Lower leg skin (tissue), 4 donors: ENCODE results near the gene CELF2. TPM values are rescaled to one million over a fixed set of nuclear protein-coding genes. Genes with fewer than 3 reads are reported as not detected.
"Not testable (repeated sequence)": the region's sequence is repeated elsewhere in the genome, so short reads cannot be mapped to it uniquely, and the experiment has no call there.

ENCODE experiments used
- DNase-seq, 2 donors: peaks; one replicate each; pipeline ENCODE4 v3.0.0-alpha.2; 2019; ENCODE audit warnings: low spot score in 2 of 2
- H3K4me3 ChIP-seq: fragments of 200-600 bp; sonication (generic); 2 replicates; pipeline ENCODE4 v1.5.1; 2017; ENCODE audit warnings: mild to moderate bottlenecking, low read depth; ENCODE audit not compliant: poor library complexity, severe bottlenecking
- POLR2A ChIP-seq, 2 donors: fragments of 450-650 bp; IDR thresholded peaks; one replicate each; pipeline ENCODE4 v1.6.1; 2016 to 2017; ENCODE audit warnings: antibody characterized with exemption in 2 of 2, mild to moderate bottlenecking in 1 of 2, moderate library complexity in 1 of 2
- WGBS, 2 donors: methylation state at CpG; one replicate each; pipeline ENCODE4 v1.1.5; 2018; 5-methylcytosine and 5-hydroxymethylcytosine counted together
- intact Hi-C: fragments of 100-400 bp; cut with DNase I; formaldehyde crosslinking; loops from one replicate; pipeline ENCODE4 v1.15.0; 2023; ENCODE audit warnings: low total_unique reads
- total RNA-seq, 4 donors: library from RNA; depleted of rRNA; stranded (reverse); fragments of >200 nt; gene quantifications; one replicate each; pipeline ENCODE4 v1.1.0, GENCODE V29; 2016
- TF ChIP-seq, protein P1 (sequence below), 3 donors: fragments of 450-650 bp; IDR thresholded peaks; one replicate each; pipeline ENCODE4 v1.5.1; 2016; ENCODE audit warnings: antibody characterized with exemption in 3 of 3, mild to moderate bottlenecking in 3 of 3, moderate library complexity in 2 of 3

Gene CELF2
- total RNA-seq, 4 donors from 2014 or later = 16.9 to 39.9 (median 20.7) TPM

DNA sequence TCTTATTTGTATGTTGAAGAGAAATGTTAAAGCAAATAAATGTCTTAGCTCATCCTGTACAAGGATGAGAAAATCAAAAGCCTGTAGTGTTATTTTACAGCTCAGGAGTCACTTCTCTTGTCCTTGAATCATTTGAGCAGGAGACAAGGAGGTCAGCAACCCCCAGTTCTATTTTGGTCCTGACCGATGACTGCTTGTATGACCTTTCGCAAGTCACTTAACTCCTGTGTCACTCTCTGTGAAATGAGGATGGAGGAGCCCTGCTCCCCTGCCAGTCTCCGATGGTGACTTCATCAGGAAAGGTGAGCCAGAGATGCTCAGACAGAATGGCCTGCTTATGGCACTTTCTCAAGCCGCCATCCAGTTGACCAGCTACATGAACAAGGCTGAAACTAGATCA lies 101.0 kb downstream of the CELF2 start:
- no peak overlapping the region for H3K4me3 ChIP-seq
- intact Hi-C loops = no loop called here
- 93 to 100% methylated on average over 4 of the region's 4 CpGs for WGBS, 2 donors
- TF ChIP-seq, protein P1, sequence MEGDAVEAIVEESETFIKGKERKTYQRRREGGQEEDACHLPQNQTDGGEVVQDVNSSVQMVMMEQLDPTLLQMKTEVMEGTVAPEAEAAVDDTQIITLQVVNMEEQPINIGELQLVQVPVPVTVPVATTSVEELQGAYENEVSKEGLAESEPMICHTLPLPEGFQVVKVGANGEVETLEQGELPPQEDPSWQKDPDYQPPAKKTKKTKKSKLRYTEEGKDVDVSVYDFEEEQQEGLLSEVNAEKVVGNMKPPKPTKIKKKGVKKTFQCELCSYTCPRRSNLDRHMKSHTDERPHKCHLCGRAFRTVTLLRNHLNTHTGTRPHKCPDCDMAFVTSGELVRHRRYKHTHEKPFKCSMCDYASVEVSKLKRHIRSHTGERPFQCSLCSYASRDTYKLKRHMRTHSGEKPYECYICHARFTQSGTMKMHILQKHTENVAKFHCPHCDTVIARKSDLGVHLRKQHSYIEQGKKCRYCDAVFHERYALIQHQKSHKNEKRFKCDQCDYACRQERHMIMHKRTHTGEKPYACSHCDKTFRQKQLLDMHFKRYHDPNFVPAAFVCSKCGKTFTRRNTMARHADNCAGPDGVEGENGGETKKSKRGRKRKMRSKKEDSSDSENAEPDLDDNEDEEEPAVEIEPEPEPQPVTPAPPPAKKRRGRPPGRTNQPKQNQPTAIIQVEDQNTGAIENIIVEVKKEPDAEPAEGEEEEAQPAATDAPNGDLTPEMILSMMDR (IDR thresholded peaks at IDR 0.05) = no peak
- no peak for TF ChIP-seq POLR2A (IDR thresholded peaks at IDR 0.05)
- no peak for DNase-seq

DNA sequence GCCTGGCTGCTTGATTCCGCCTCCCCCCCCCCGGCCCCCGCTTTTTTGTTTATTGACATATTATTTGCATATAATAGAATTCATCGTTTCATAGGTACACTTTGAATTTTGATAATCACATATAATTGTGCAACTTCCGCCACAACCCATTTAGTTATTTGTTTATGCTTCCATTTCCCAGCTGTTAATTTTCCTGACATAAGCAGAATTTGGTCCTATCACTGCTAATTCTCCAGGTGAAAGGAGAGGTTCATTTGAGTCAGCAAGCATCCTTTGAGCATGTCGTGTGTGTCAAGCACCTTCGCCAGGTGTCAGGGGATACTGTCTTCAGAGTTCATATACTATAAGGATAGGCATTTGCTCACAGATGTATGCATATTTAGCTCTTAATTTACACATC lies 102.2 kb downstream of the CELF2 start:
- no peak for TF ChIP-seq POLR2A (IDR thresholded peaks at IDR 0.05)
- TF ChIP-seq, protein P1 (IDR thresholded peaks at IDR 0.05) = no peak
- H3K4me3 ChIP-seq = no peak overlapping the region
- 87 to 91% methylated on average over 7 of the region's 7 CpGs for WGBS, 2 donors
- intact Hi-C loops = no loop called here
- no peak for DNase-seq

DNA sequence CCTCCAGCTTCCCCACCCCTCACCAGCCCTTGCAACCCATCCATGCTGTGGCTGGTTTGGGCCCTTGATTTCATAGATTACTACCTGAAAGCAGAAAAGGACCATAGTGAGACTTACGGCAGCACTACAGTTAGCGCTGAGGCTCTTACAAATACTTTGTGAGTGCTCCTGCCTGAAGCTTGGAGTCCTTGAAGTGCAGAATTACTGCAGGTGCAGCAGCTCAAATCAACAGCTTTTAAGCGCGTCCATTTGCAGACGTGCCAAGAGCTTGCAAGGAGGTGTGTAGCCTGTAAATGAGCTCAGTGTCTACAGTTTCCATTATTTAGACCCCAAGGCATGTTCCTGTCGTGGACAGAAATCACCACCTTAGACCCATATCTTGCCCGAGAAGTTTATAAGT lies 103.0 kb downstream of the CELF2 start:
- 78 to 87% methylated on average over 7 of the region's 7 CpGs for WGBS, 2 donors
- intact Hi-C loops = no loop called here
- DNase-seq = no peak
- H3K4me3 ChIP-seq = no peak overlapping the region
- TF ChIP-seq POLR2A (IDR thresholded peaks at IDR 0.05) = no peak
- TF ChIP-seq, protein P1 (IDR thresholded peaks at IDR 0.05) = no peak

DNA sequence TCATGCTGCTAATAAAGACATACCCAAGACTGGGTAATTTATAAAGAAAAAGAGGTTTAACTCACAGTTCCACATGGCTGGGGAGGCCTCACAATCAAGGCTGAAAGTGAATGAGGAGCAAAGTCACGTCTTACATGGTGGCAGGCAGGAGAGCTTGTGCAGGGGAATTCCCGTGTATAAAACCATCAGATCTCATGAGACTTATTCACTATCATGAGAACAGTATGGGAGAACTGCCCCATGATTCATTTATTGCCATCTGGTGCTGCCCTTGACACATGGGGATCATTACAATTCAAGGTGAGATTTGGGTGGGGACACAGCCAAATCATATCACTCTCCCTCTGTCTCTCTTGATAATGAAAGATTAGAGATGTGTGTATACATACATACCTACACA lies 106.2 kb downstream of the CELF2 start:
- H3K4me3 ChIP-seq, intact Hi-C loops, DNase-seq: not testable (repeated sequence)
- WGBS, 2 donors = 26 to 66% methylated on average over 2 of the region's 2 CpGs

DNA sequence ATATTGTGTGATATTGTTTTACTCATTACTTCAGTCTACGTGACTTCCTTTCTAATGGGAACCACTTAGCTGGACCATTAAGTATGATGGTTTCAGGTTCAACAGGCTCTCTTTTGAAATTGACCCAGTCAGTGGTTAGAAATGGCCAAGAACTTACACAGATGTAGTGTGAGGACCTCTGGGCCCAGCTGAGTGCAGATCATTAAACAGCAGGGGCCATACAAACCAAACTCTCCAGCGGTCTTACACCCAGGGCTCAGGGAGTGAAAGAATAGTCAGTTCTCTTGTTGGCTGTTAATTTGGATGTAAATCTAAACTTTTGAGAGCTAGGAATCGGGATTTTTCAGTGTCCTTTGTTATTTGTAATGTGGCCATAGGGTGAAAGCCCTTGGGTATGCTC lies 107.3 kb downstream of the CELF2 start:
- WGBS, 2 donors = 89 to 91% methylated on average over 3 of the region's 3 CpGs
- TF ChIP-seq, protein P1 (IDR thresholded peaks at IDR 0.05) = no peak
- TF ChIP-seq POLR2A (IDR thresholded peaks at IDR 0.05) = no peak
- intact Hi-C loops = no loop called here
- no peak overlapping the region for H3K4me3 ChIP-seq
- DNase-seq = no peak

DNA sequence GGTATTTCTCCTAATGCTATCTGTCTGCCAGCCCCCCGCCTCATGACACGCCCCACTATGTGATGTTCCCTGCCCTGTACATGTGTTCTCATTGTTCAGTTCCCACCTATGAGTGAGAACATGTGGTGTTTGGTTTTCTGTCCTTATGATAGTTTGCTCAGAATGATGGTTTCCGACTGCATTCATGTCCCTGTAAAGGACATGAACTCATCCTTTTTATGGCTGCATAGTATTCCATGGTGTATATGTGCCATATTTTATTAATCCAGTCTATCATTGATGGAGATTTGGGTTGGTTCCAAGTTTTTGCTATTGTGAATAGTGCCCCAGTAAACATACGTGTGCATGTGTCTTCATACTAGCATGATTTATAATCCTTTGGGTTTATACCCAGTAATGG lies 109.3 kb downstream of the CELF2 start:
- 92 to 94% methylated on average over 4 of the region's 4 CpGs for WGBS, 2 donors
- intact Hi-C loops, H3K4me3 ChIP-seq, DNase-seq: not testable (repeated sequence)

DNA sequence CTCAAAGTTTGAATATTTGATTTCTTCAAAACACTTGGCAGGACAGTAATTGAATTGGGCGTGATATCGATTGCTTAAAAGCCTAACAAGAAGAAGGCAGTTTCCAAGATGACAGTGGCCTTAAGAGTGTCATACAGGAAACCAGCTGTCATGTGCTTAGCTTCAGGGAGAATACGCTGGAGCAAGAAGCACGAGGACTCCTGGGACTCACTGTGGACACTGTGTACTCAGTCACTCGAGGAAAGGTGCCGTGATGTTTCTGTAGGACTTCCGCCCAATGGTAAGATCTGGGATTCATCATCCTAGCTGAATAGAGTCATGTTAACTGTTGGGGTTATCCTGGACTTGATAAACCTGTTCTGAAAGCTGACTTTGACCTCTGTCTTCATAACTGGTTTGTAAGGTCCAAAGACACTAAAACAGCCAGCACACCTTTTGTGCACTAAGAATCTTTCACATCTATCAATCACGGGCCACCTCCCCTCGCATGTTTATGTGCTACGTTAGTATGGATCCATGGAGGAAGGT lies 113.5 kb downstream of the CELF2 start:
- peak in 1 of 2 donors; percentile 39 for DNase-seq
- intact Hi-C loops = no loop called here
- 81 to 84% methylated on average over 10 of the region's 10 CpGs for WGBS, 2 donors
- H3K4me3 ChIP-seq = no peak overlapping the region
- TF ChIP-seq, protein P1 (IDR thresholded peaks at IDR 0.05) = no peak
- no peak for TF ChIP-seq POLR2A (IDR thresholded peaks at IDR 0.05)
